Karpas-422 (cell line): ENCODE results near the gene NPAS3. TPM values are rescaled to one million over a fixed set of nuclear protein-coding genes. Genes with fewer than 3 reads are reported as not detected.

Experiments used
- DNase-seq: peaks from one replicate; pipeline ENCODE4 v3.0.0-alpha.2; 2015
- H2AFZ ChIP-seq: fragments of 200-600 bp; sonication (generic); 2 replicates; pipeline ENCODE4 v1.6.1; 2014; ENCODE audit warnings: antibody characterized with exemption, low read length, mixed read lengths
- H3K27ac ChIP-seq: fragments of 200-600 bp; sonication (generic); 2 replicates; pipeline ENCODE4 v1.5.1; 2014; ENCODE audit warnings: mild to moderate bottlenecking, low read length, moderate library complexity
- H3K27me3 ChIP-seq: fragments of 200-600 bp; sonication (generic); 2 replicates; pipeline ENCODE4 v1.6.1; 2014; ENCODE audit warnings: low read length, mixed read lengths
- H3K36me3 ChIP-seq: fragments of 200-600 bp; sonication (generic); 2 replicates; pipeline ENCODE4 v1.6.1; 2014; ENCODE audit warnings: low read length, mixed read lengths; ENCODE audit not compliant: insufficient read depth
- H3K4me1 ChIP-seq: fragments of 200-600 bp; sonication (generic); 2 replicates; pipeline ENCODE4 v1.6.1; 2014; ENCODE audit warnings: mild to moderate bottlenecking, low read length, mixed read lengths
- H3K4me2 ChIP-seq: fragments of 200-600 bp; sonication (generic); 2 replicates; pipeline ENCODE4 v1.6.1; 2014; ENCODE audit warnings: low read length, low read depth, mild to moderate bottlenecking; ENCODE audit not compliant: poor library complexity, severe bottlenecking
- H3K4me3 ChIP-seq: fragments of 200-600 bp; sonication (generic); 2 replicates; pipeline ENCODE4 v1.5.1; 2014; ENCODE audit warnings: mild to moderate bottlenecking, antibody characterized with exemption, low read length, mixed read lengths
- H3K79me2 ChIP-seq: fragments of 200-600 bp; sonication (generic); 2 replicates; pipeline ENCODE4 v1.6.1; 2014; ENCODE audit warnings: mild to moderate bottlenecking, low read length, mixed read lengths
- H3K9ac ChIP-seq: fragments of 200-600 bp; sonication (generic); 2 replicates; pipeline ENCODE4 v1.6.0; 2014; ENCODE audit warnings: low read length
- H3K9me2 ChIP-seq: fragments of 200-600 bp; sonication (generic), shearing (Covaris generic); replicated peaks from 2 replicates; pipeline ENCODE4 v1.6.0; 2014; ENCODE audit warnings: mild to moderate bottlenecking, low read length, moderate library complexity; ENCODE audit not compliant: insufficient read depth
- H3K9me3 ChIP-seq: fragments of 300-700, 200-600 bp; sonication (generic); 2 replicates; pipeline ENCODE4 v1.6.1; 2014; ENCODE audit warnings: low read length, mixed read lengths
- H4K20me1 ChIP-seq: fragments of 200-600 bp; sonication (generic); 2 replicates; pipeline ENCODE4 v1.6.1; 2014; ENCODE audit warnings: mild to moderate bottlenecking, antibody characterized with exemption, low read length, low read depth; ENCODE audit not compliant: insufficient read depth
- total RNA-seq: library from RNA; depleted of rRNA; stranded (reverse); fragments of >200 nt; shearing (Covaris generic); gene quantifications from 2 replicates; pipeline ENCODE4 v1.2.3, GENCODE V29; 2014; ENCODE audit warnings: low replicate concordance

The NPAS3 gene
- total RNA-seq, 1 experiment from 2014 or later = 1.6 TPM

DNA sequence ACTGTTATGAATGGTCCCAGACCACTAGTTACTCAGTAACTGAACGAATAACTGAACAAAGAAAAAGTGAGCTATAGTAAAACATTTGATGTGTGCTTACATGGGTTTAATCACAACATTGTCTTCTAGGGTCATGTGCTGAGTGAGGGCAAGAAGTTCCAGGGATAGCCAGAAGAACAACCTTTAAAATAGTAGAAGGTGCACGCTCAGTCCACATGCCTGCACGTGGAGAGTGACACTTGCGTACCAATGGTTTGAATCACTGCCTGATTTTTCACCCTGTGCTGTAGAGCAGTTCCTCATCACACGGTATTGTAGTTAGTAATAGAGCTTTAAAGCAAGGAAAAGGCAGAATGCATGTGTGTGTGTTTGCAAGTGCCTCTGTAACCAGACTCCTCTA, 788.0 kb downstream of the NPAS3 start:
- H4K20me1 ChIP-seq = no peaks in the 10 kb centered on the region
- DNase-seq = no peak

DNA sequence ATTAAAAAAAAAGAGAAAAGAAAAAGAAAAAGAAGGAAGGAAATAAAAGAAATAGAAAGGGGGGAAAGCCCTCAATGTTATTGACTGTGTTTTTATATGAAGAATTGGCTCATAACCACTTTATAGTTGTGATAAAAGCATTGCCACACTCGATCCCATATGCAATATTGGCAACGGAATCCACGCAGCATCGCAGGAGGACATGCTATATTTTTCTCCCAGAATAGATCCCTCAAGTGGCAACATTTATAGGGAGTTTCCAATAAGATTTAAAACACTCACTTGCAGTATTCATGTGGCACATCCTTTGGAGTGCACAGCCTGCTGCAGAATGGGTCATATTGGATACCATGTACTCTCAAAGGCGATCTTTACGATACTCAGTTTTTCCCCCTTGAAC, 788.9 kb downstream of the NPAS3 start:
- Histone ChIP-seq H3K9ac (peak overlapping the region; percentile 18; the same call in 1 of the 2 replicates), H3K27ac (peak overlapping the region; percentile 56), H4K20me1 (no peaks in the 10 kb centered on the region), H3K9me3 (no peaks in the 10 kb centered on the region), H3K36me3 (no peaks in the 10 kb centered on the region; the same call in 1 of the 2 replicates), H3K4me1 (peaks cover 57% of the 10 kb centered on the region), H3K9me2 (no peaks in the 10 kb centered on the region), H3K27me3 (no peaks in the 10 kb centered on the region), H3K4me3 (no peak overlapping the region), H2AFZ (peak overlapping the region; percentile 74), H3K79me2 (no peaks in the 10 kb centered on the region), H3K4me2 (peak overlapping the region; percentile 39)
- no peak for DNase-seq

More for the DNA sequence above, 788.0 kb downstream of the NPAS3 start:
- peaks cover 57% of the 10 kb centered on the region for H3K4me1 ChIP-seq
- no peak overlapping the region for H3K4me3 ChIP-seq
- H3K9me2 ChIP-seq = no peaks in the 10 kb centered on the region
- no peaks in the 10 kb centered on the region for H3K9me3 ChIP-seq
- no peaks in the 10 kb centered on the region for H3K27me3 ChIP-seq
- no peaks in the 10 kb centered on the region for H3K79me2 ChIP-seq
- no peaks in the 10 kb centered on the region; the same call in 1 of the 2 replicates for H3K36me3 ChIP-seq
- H2AFZ ChIP-seq = no peak overlapping the region
- H3K9ac ChIP-seq = no peak overlapping the region
- H3K4me2 ChIP-seq = no peak overlapping the region
- H3K27ac ChIP-seq = no peak overlapping the region

DNA sequence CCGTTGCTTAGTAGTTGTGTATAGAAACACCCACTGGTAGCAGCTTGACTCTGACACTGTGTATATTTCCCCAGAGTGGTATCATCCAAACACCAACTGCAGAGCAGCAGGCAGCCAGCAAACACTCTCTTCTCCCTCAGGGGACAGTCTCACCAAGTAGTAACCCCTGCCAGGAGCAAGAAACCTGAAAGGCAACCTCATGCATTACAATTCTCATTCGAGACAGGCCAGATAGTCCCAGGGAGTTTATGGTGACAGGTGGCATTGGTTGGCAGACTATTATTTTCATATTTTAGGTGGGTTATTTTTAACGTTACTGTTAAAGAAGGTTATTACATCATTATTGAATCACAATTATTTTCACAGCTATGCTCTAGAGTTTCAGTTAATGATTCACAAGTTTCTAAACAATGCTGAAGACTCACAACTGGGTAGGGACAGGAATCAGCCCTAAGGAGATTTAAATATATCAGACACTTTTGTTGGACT, 789.4 kb downstream of the NPAS3 start:
- H3K9ac ChIP-seq = peak overlapping the region; percentile 18; the same call in 1 of the 2 replicates
- H3K27me3 ChIP-seq = no peaks in the 10 kb centered on the region
- peak overlapping the region; percentile 16; the same call in 1 of the 2 replicates for H3K4me3 ChIP-seq
- no peaks in the 10 kb centered on the region for H3K9me2 ChIP-seq
- peak overlapping the region; percentile 74 for H2AFZ ChIP-seq
- peak overlapping the region; percentile 56 for H3K27ac ChIP-seq
- no peaks in the 10 kb centered on the region for H3K79me2 ChIP-seq
- no peaks in the 10 kb centered on the region; the same call in 1 of the 2 replicates for H3K36me3 ChIP-seq
- H3K4me1 ChIP-seq = peaks cover 56% of the 10 kb centered on the region
- peak; percentile 65 for DNase-seq
- H3K4me2 ChIP-seq = peak overlapping the region; percentile 39
- no peaks in the 10 kb centered on the region for H4K20me1 ChIP-seq
- no peaks in the 10 kb centered on the region for H3K9me3 ChIP-seq

GRCh38 chr14:33730156-33730555, 791.5 kb downstream of the NPAS3 start:
- H3K36me3 ChIP-seq = no peaks in the 10 kb centered on the region; the same call in 1 of the 2 replicates
- H3K9me2 ChIP-seq = no peaks in the 10 kb centered on the region
- H3K27ac ChIP-seq = no peak overlapping the region
- no peak overlapping the region for H3K9ac ChIP-seq
- no peak overlapping the region for H3K4me3 ChIP-seq
- no peaks in the 10 kb centered on the region for H3K79me2 ChIP-seq
- no peaks in the 10 kb centered on the region for H4K20me1 ChIP-seq
- peaks cover 75% of the 10 kb centered on the region for H3K4me1 ChIP-seq
- no peak for DNase-seq
- H3K9me3 ChIP-seq = no peaks in the 10 kb centered on the region
- H3K4me2 ChIP-seq = no peak overlapping the region
- peak overlapping the region; percentile 19; the same call in 1 of the 2 replicates for H2AFZ ChIP-seq
- no peaks in the 10 kb centered on the region for H3K27me3 ChIP-seq

- H3K9me3 ChIP-seq = no peaks in the 10 kb centered on the region
- H3K36me3 ChIP-seq = no peaks in the 10 kb centered on the region; the same call in 1 of the 2 replicates
- peaks cover 78% of the 10 kb centered on the region for H3K4me1 ChIP-seq
- H3K4me3 ChIP-seq = no peak overlapping the region
- H3K9ac ChIP-seq = no peak overlapping the region
- H3K4me2 ChIP-seq = no peak overlapping the region
- H3K27ac ChIP-seq = no peak overlapping the region
- H4K20me1 ChIP-seq = no peaks in the 10 kb centered on the region
- H3K9me2 ChIP-seq = no peaks in the 10 kb centered on the region
- H3K79me2 ChIP-seq = no peaks in the 10 kb centered on the region
- H3K27me3 ChIP-seq = no peaks in the 10 kb centered on the region
- no peak for DNase-seq
- H2AFZ ChIP-seq = peak overlapping the region; percentile 2; the same call in 1 of the 2 replicates
Observed at GRCh38 chr14:33732175-33732574, 793.5 kb downstream of the NPAS3 start.

GRCh38 chr14:33733310-33733709, 794.6 kb downstream of the NPAS3 start:
- no peaks in the 10 kb centered on the region for H3K9me2 ChIP-seq
- no peak overlapping the region for H3K9ac ChIP-seq
- H3K4me1 ChIP-seq = peaks cover 66% of the 10 kb centered on the region
- no peaks in the 10 kb centered on the region for H3K79me2 ChIP-seq
- H3K27me3 ChIP-seq = no peaks in the 10 kb centered on the region
- no peak overlapping the region for H3K4me2 ChIP-seq
- H3K9me3 ChIP-seq = no peaks in the 10 kb centered on the region
- DNase-seq = no peak
- H4K20me1 ChIP-seq = no peaks in the 10 kb centered on the region
- no peak overlapping the region for H3K4me3 ChIP-seq
- no peak overlapping the region for H2AFZ ChIP-seq
- H3K36me3 ChIP-seq = no peaks in the 10 kb centered on the region; the same call in 1 of the 2 replicates
- H3K27ac ChIP-seq = no peak overlapping the region

GRCh38 chr14:33733721-33734120, 795.0 kb downstream of the NPAS3 start:
- H4K20me1 ChIP-seq = no peaks in the 10 kb centered on the region
- no peaks in the 10 kb centered on the region for H3K27me3 ChIP-seq
- H3K4me1 ChIP-seq = peaks cover 62% of the 10 kb centered on the region
- peak overlapping the region; percentile 49 for H3K4me2 ChIP-seq
- H3K4me3 ChIP-seq = no peak overlapping the region
- H3K9me2 ChIP-seq = no peaks in the 10 kb centered on the region
- H3K9ac ChIP-seq = no peak overlapping the region
- no peaks in the 10 kb centered on the region; the same call in 1 of the 2 replicates for H3K36me3 ChIP-seq
- H2AFZ ChIP-seq = no peak overlapping the region; the same call in 1 of the 2 replicates
- no peak for DNase-seq
- no peaks in the 10 kb centered on the region for H3K9me3 ChIP-seq
- no peak overlapping the region for H3K27ac ChIP-seq
- H3K79me2 ChIP-seq = no peaks in the 10 kb centered on the region

GRCh38 chr14:33734387-33734786, 795.7 kb downstream of the NPAS3 start:
- no peaks in the 10 kb centered on the region for H4K20me1 ChIP-seq
- H2AFZ ChIP-seq = peak overlapping the region; percentile 84
- H3K9ac ChIP-seq = no peak overlapping the region
- no peaks in the 10 kb centered on the region for H3K9me3 ChIP-seq
- DNase-seq = no peak
- H3K9me2 ChIP-seq = no peaks in the 10 kb centered on the region
- peak overlapping the region; percentile 49 for H3K4me2 ChIP-seq
- H3K27me3 ChIP-seq = no peaks in the 10 kb centered on the region
- H3K79me2 ChIP-seq = no peaks in the 10 kb centered on the region
- no peaks in the 10 kb centered on the region; the same call in 1 of the 2 replicates for H3K36me3 ChIP-seq
- no peak overlapping the region for H3K27ac ChIP-seq
- no peak overlapping the region for H3K4me3 ChIP-seq
- H3K4me1 ChIP-seq = peaks cover 58% of the 10 kb centered on the region
